CD8-positive, alpha-beta memory T cell (primary cell): ENCODE data around the gene PPM1J. TPM values are rescaled to one million over a fixed set of nuclear protein-coding genes. Genes with fewer than 3 reads are reported as not detected.

Experiments used
- CTCF ChIA-PET: fragments of 350-600 bp; sonication (Branson Sonifier 250); formaldehyde crosslinking; loops from one replicate; lab custom pipeline; 2021; ENCODE audit warnings: antibody characterized with exemption; lab: Charles Lee
- POLR2A ChIA-PET: fragments of 350-600 bp; sonication (Branson Sonifier 250); formaldehyde crosslinking; loops from one replicate; lab custom pipeline; 2021; ENCODE audit warnings: antibody characterized with exemption; lab: Charles Lee
- DNase-seq, 5 donors: peaks; one replicate each; pipeline versions ENCODE4 v3.0.0 to v3.0.0-alpha.2; 2020 to 2022; ENCODE audit warnings: mixed read lengths in 1 of 5
- H3K27ac ChIP-seq: one replicate; pipeline ENCODE4 v1.7.0; 2013; ENCODE audit warnings: low read depth, mild to moderate bottlenecking, low read length, moderate library complexity
- H3K27me3 ChIP-seq: 2 replicates; pipeline ENCODE4 v1.7.0; 2013; ENCODE audit warnings: low read length, mild to moderate bottlenecking; ENCODE audit not compliant: insufficient read depth, poor library complexity, severe bottlenecking
- H3K36me3 ChIP-seq: 2 replicates; pipeline ENCODE4 v1.7.0; 2013; ENCODE audit warnings: mild to moderate bottlenecking, low read length, moderate library complexity; ENCODE audit not compliant: insufficient read depth
- H3K4me1 ChIP-seq: 2 replicates; pipeline ENCODE4 v1.7.0; 2013; ENCODE audit warnings: mild to moderate bottlenecking, low read length, moderate library complexity; ENCODE audit not compliant: insufficient read depth
- H3K4me3 ChIP-seq: 2 replicates; pipeline ENCODE4 v1.7.0; 2013; ENCODE audit warnings: mild to moderate bottlenecking, low read length
- H3K9me3 ChIP-seq: 2 replicates; pipeline ENCODE4 v1.7.0; 2013; ENCODE audit warnings: mild to moderate bottlenecking, low read length
- H3K27ac Mint-ChIP-seq, 8 donors: one replicate each; pipeline ENCODE4 v1.8.0; 2020 to 2021; ENCODE audit warnings: mixed read lengths in 8 of 8, mild to moderate bottlenecking in 6 of 8, inconsistent platforms in 3 of 8, moderate library complexity in 3 of 8
- H3K27me3 Mint-ChIP-seq, 2 donors: one replicate each; pipeline ENCODE4 v1.8.0; 2020 to 2021; ENCODE audit warnings: mixed read lengths in 2 of 2, mild to moderate bottlenecking in 1 of 2, moderate library complexity in 1 of 2
- H3K36me3 Mint-ChIP-seq, 3 donors: one replicate each; pipeline ENCODE4 v1.8.0; 2020 to 2021; ENCODE audit warnings: mixed read lengths in 3 of 3, inconsistent platforms in 1 of 3, mild to moderate bottlenecking in 1 of 3
- H3K4me1 Mint-ChIP-seq, 3 donors: one replicate each; pipeline ENCODE4 v1.8.0; 2020 to 2021; ENCODE audit warnings: mixed read lengths in 3 of 3, inconsistent platforms in 1 of 3, mild to moderate bottlenecking in 1 of 3
- H3K4me3 Mint-ChIP-seq, 7 donors: one replicate each; pipeline ENCODE4 v1.8.0; 2020 to 2021; ENCODE audit warnings: mixed read lengths in 7 of 7, mild to moderate bottlenecking in 6 of 7, moderate library complexity in 4 of 7, inconsistent platforms in 2 of 7
- H3K9me3 Mint-ChIP-seq, 5 donors: one replicate each; pipeline ENCODE4 v1.8.0; 2020 to 2022; ENCODE audit warnings: mixed read lengths in 5 of 5, mild to moderate bottlenecking in 3 of 5, moderate library complexity in 2 of 5, inconsistent platforms in 1 of 5
- polyA plus RNA-seq: library from polyadenylated mRNA; unstranded; fragments of 300-500 nt; fragmentation: Illumina TruSeq; gene quantifications from one replicate; pipeline ENCODE4 v1.2.3, GENCODE V29; 2021
- total RNA-seq, 2 experiments: library from RNA; stranded (reverse); gene quantifications; one replicate each; pipeline ENCODE4 v1.2.3, GENCODE V29; 2021

Gene PPM1J
- total and polyA plus RNA-seq, 3 experiments from 2014 or later, result 0.33 TPM; not detected in 2

GRCh38 chr1:112689842-112690237 is 25.3 kb downstream of the PPM1J start:
- Histone ChIP-seq H3K4me3 (no peak overlapping the region), H3K27ac (no peak overlapping the region), H3K4me1 (no peaks in the 10 kb centered on the region), H3K9me3 (no peaks in the 10 kb centered on the region), H3K27me3 (no peaks in the 10 kb centered on the region), H3K36me3 (peaks cover 27% of the 10 kb centered on the region)
- no peaks in the 10 kb centered on the region for H3K27me3 Mint-ChIP-seq
- H3K27ac Mint-ChIP-seq, result peak overlapping the region in 1 of 8 donors; percentile 56
- ChIA-PET POLR2A (no interaction called here), CTCF (no interaction called here)
- H3K9me3 Mint-ChIP-seq, result no peaks in the 10 kb centered on the region
- peaks cover 14 to 25% (median 14%) of the 10 kb centered on the region in 3 donors for H3K4me1 Mint-ChIP-seq
- no peak for DNase-seq
- no peak overlapping the region for H3K4me3 Mint-ChIP-seq
- H3K36me3 Mint-ChIP-seq, result peaks cover 0 to 66% (median 22%) of the 10 kb centered on the region in 3 donors

- no peaks in the 10 kb centered on the region for H3K4me1 ChIP-seq
- no peak overlapping the region for H3K27ac ChIP-seq
- H3K9me3 Mint-ChIP-seq, result no peaks in the 10 kb centered on the region
- H3K27me3 Mint-ChIP-seq, result no peaks in the 10 kb centered on the region
- H3K4me3 ChIP-seq, result no peak overlapping the region
- no peaks in the 10 kb centered on the region for H3K9me3 ChIP-seq
- H3K36me3 Mint-ChIP-seq, result peaks cover 0 to 60% (median 22%) of the 10 kb centered on the region in 3 donors
- no peaks in the 10 kb centered on the region for H3K27me3 ChIP-seq
- ChIA-PET CTCF (no interaction called here), POLR2A (no interaction called here)
- no peak for DNase-seq
- H3K4me3 Mint-ChIP-seq, result no peak overlapping the region
- H3K36me3 ChIP-seq, result peaks cover 27% of the 10 kb centered on the region
- peak overlapping the region in 1 of 8 donors; percentile 9 for H3K27ac Mint-ChIP-seq
- H3K4me1 Mint-ChIP-seq, result peaks cover 14 to 25% (median 14%) of the 10 kb centered on the region in 3 donors
These were observed 25.8 kb downstream of the PPM1J start for GRCh38 chr1:112689196-112689841.

- Histone ChIP-seq H3K27me3 (no peaks in the 10 kb centered on the region), H3K4me1 (no peaks in the 10 kb centered on the region), H3K9me3 (no peaks in the 10 kb centered on the region), H3K36me3 (peaks cover 27% of the 10 kb centered on the region), H3K27ac (no peak overlapping the region), H3K4me3 (no peak overlapping the region)
- no peak for DNase-seq
- Mint-ChIP-seq H3K9me3 (no peaks in the 10 kb centered on the region), H3K4me1 (peaks cover 14 to 25% (median 14%) of the 10 kb centered on the region in 3 donors), H3K27ac (peak overlapping the region in 3 of 8 donors; percentile 76 to 87 (median 77)), H3K4me3 (no peak overlapping the region), H3K27me3 (no peaks in the 10 kb centered on the region), H3K36me3 (peaks cover 0 to 55% (median 22%) of the 10 kb centered on the region in 3 donors)
- POLR2A ChIA-PET, result no interaction called here
- CTCF ChIA-PET, result no interaction called here
These were observed 26.3 kb downstream of the PPM1J start for GRCh38 chr1:112688781-112689193.

DNA sequence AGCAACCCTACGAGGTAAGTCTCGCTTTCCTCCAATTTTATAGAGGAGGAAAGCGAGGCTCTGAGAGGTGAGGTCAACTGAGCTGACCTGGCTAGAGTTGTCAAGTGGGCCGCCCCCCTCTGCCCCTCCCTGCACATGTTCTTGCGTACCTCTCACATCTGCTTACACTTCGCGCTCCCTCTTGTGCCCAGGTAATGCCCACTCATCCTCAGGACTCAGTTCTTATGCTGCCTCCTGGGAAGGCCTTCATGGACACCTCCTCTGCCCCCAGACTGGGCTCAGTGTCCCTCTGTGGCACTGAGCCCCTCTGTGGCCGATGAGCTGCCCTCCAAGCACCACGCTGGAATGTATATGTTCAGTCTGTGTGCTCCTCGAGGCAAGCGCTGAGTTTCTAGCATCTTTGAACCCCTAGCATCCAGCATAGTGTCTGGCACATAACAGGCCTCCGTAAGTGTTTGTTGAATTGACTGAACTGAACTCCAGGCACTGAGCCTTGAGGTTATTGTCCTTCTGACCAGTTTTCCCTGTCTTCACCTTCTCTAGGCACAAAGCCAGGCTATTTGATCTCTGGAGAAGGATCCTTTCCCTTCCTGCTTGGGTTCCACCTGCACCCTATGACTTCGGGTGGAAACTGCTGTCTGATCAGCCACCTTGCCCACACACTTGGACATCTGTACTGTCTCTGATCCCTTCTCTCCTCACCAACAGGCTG is 27.2 kb downstream of the PPM1J start:
- no peaks in the 10 kb centered on the region for H3K9me3 Mint-ChIP-seq
- peaks cover 25% of the 10 kb centered on the region for H3K36me3 ChIP-seq
- DNase-seq, result no peak
- POLR2A ChIA-PET, result no interaction called here
- peaks cover 14 to 25% (median 14%) of the 10 kb centered on the region in 3 donors for H3K4me1 Mint-ChIP-seq
- no peak overlapping the region for H3K27ac ChIP-seq
- no peaks in the 10 kb centered on the region for H3K9me3 ChIP-seq
- peaks cover 0 to 52% (median 23%) of the 10 kb centered on the region in 3 donors for H3K36me3 Mint-ChIP-seq
- no peak overlapping the region for H3K4me3 Mint-ChIP-seq
- no peaks in the 10 kb centered on the region for H3K4me1 ChIP-seq
- H3K27me3 Mint-ChIP-seq, result no peaks in the 10 kb centered on the region
- H3K4me3 ChIP-seq, result no peak overlapping the region
- peak overlapping the region in 5 of 8 donors; percentile 9 to 87 (median 76) for H3K27ac Mint-ChIP-seq
- H3K27me3 ChIP-seq, result no peaks in the 10 kb centered on the region
- CTCF ChIA-PET, result interaction anchor here (1.2 kb wide), 1 partner anchor 187 kb away, joined by 3 read pairs; no protein-coding TSS in a partner anchor

DNA sequence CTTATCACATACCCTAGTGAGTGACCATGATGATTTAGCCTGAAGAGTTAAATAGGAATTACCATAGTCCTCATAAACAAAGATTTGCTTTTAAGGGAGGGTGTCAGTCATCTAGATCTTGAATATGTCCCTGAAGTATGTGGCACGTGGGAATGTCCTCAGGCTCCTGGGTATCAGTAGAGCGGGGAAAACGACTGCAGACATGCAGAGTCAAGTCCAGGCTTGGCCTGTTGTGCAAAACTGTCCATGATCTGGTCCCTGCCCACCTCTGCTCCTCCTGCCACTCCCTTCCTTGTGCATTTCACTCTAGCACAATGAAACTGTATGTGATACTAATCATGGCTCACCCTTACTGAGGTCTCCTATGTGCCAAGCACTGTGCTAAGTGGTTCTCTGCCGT is 27.8 kb downstream of the PPM1J start:
- H3K4me1 Mint-ChIP-seq, result peaks cover 14 to 27% (median 17%) of the 10 kb centered on the region in 3 donors
- CTCF ChIA-PET, result interaction anchor here (1.2 kb wide), 1 partner anchor 186 kb away, joined by 3 read pairs; no protein-coding TSS in a partner anchor
- H3K4me3 ChIP-seq, result no peak overlapping the region
- no peaks in the 10 kb centered on the region for H3K9me3 Mint-ChIP-seq
- H3K36me3 ChIP-seq, result peaks cover 19% of the 10 kb centered on the region
- H3K36me3 Mint-ChIP-seq, result peaks cover 0 to 49% (median 18%) of the 10 kb centered on the region in 3 donors
- H3K4me3 Mint-ChIP-seq, result no peak overlapping the region
- POLR2A ChIA-PET, result no interaction called here
- no peak for DNase-seq
- no peaks in the 10 kb centered on the region for H3K27me3 ChIP-seq
- H3K27ac Mint-ChIP-seq, result peak overlapping the region in 3 of 8 donors; percentile 9 to 68 (median 25)
- no peak overlapping the region for H3K27ac ChIP-seq
- no peaks in the 10 kb centered on the region for H3K9me3 ChIP-seq
- no peaks in the 10 kb centered on the region for H3K27me3 Mint-ChIP-seq
- no peaks in the 10 kb centered on the region for H3K4me1 ChIP-seq

- H3K36me3 ChIP-seq, result peaks cover 18% of the 10 kb centered on the region
- no peaks in the 10 kb centered on the region for H3K9me3 ChIP-seq
- Mint-ChIP-seq H3K4me3 (no peak overlapping the region), H3K36me3 (peaks cover 0 to 45% (median 13%) of the 10 kb centered on the region in 3 donors), H3K27me3 (no peaks in the 10 kb centered on the region), H3K4me1 (peaks cover 14 to 29% (median 18%) of the 10 kb centered on the region in 3 donors), H3K9me3 (no peaks in the 10 kb centered on the region), H3K27ac (peak overlapping the region in 5 of 8 donors; percentile 25 to 70 (median 51))
- H3K4me3 ChIP-seq, result no peak overlapping the region
- ChIA-PET POLR2A (no interaction called here), CTCF (no interaction called here)
- H3K27ac ChIP-seq, result no peak overlapping the region
- H3K4me1 ChIP-seq, result no peaks in the 10 kb centered on the region
- H3K27me3 ChIP-seq, result no peaks in the 10 kb centered on the region
- no peak for DNase-seq
These were observed 28.3 kb downstream of the PPM1J start for GRCh38 chr1:112686835-112687234.

- CTCF ChIA-PET, result no interaction called here
These were observed 28.7 kb downstream of the PPM1J start for GRCh38 chr1:112686417-112686816.

GRCh38 chr1:112685913-112686312 is 29.2 kb downstream of the PPM1J start:
- Mint-ChIP-seq H3K27ac (no peak overlapping the region), H3K36me3 (peaks cover 0 to 38% (median 10%) of the 10 kb centered on the region in 3 donors)
- no peaks in the 10 kb centered on the region for H3K4me1 ChIP-seq

More at GRCh38 chr1:112686417-112686816, 28.7 kb downstream of the PPM1J start:
- H3K27me3 Mint-ChIP-seq, result no peaks in the 10 kb centered on the region
- peak overlapping the region in 4 of 8 donors; percentile 15 to 68 (median 48) for H3K27ac Mint-ChIP-seq
- H3K27me3 ChIP-seq, result no peaks in the 10 kb centered on the region
- DNase-seq, result no peak
- H3K4me3 Mint-ChIP-seq, result no peak overlapping the region
- H3K4me1 ChIP-seq, result no peaks in the 10 kb centered on the region
- POLR2A ChIA-PET, result no interaction called here
- peaks cover 14 to 29% (median 18%) of the 10 kb centered on the region in 3 donors for H3K4me1 Mint-ChIP-seq
- peaks cover 0 to 41% (median 10%) of the 10 kb centered on the region in 3 donors for H3K36me3 Mint-ChIP-seq
- no peaks in the 10 kb centered on the region for H3K9me3 ChIP-seq
- no peak overlapping the region for H3K4me3 ChIP-seq
- no peak overlapping the region for H3K27ac ChIP-seq
- H3K9me3 Mint-ChIP-seq, result no peaks in the 10 kb centered on the region
- peaks cover 14% of the 10 kb centered on the region for H3K36me3 ChIP-seq

More at GRCh38 chr1:112685913-112686312, 29.2 kb downstream of the PPM1J start:
- Mint-ChIP-seq H3K9me3 (no peaks in the 10 kb centered on the region), H3K4me3 (no peak overlapping the region), H3K4me1 (peaks cover 14 to 29% (median 18%) of the 10 kb centered on the region in 3 donors), H3K27me3 (no peaks in the 10 kb centered on the region)
- ChIA-PET POLR2A (no interaction called here), CTCF (no interaction called here)
- H3K9me3 ChIP-seq, result no peaks in the 10 kb centered on the region
- no peak for DNase-seq
- H3K27me3 ChIP-seq, result no peaks in the 10 kb centered on the region
- H3K27ac ChIP-seq, result no peak overlapping the region
- H3K36me3 ChIP-seq, result peaks cover 11% of the 10 kb centered on the region
- no peak overlapping the region for H3K4me3 ChIP-seq
